ENCODE measurements around the gene HOXC10.

Gene HOXC10

DNA sequence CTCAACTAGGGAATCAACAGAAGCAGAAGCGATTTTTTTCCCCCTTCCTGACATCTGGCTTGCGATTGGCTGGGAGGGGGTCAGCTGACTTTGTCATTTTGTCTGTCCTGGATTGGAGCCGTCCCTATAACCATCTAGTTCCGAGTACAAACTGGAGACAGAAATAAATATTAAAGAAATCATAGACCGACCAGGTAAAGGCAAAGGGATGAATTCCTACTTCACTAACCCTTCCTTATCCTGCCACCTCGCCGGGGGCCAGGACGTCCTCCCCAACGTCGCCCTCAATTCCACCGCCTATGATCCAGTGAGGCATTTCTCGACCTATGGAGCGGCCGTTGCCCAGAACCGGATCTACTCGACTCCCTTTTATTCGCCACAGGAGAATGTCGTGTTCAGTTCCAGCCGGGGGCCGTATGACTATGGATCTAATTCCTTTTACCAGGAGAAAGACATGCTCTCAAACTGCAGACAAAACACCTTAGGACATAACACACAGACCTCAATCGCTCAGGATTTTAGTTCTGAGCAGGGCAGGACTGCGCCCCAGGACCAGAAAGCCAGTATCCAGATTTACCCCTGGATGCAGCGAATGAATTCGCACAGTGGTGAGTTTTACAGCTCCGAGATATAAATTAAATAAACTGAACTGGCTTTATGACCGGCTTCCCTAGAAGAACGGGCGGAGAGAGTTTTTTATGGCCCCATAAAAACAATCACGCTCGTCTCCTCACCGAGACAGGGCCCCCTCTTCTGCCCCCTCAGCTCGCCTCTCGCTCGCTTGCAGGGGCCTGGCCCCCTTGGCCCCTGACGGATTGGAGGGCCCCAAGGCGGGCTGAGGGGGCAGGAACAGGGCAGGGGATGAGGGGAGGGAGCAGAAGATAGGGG is 43.6 kb downstream of the HOXC10 start, which contains the start of gene HOXC6:
Gene HOXC6 (plus strand): TSS at position 127 of the 888 bp plus-strand sequence. CDS start 82 bp downstream, at position 209.
- Histone ChIP-seq H3K9me2 (replicated peaks; ENCODE audit: low read depth, low read length) (no peaks in the 10 kb centered on the region), H3K4me2 (ENCODE audit: low read depth, low read length, poor library complexity, severe bottlenecking) (no peak within 1 kb of the TSS), H3K4me1 (ENCODE audit: insufficient read depth, low read length, poor library complexity, severe bottlenecking) (peaks cover 36% of the 10 kb centered on the region), H2AFZ (ENCODE audit: low read length) (no peak within 1 kb of the TSS), H3K79me2 (ENCODE audit: insufficient read depth, low read length) (peaks cover 66% of the 10 kb centered on the region), H3K9ac (ENCODE audit: low read depth, low read length, poor library complexity, severe bottlenecking) (no peak within 1 kb of the TSS), H4K20me1 (ENCODE audit: insufficient read depth, low read length, poor library complexity, severe bottlenecking) (peaks cover 71% of the 10 kb centered on the region), H3K9me3 (ENCODE audit: insufficient read depth, low read depth, low read length) (no peaks in the 10 kb centered on the region), H3K36me3 (ENCODE audit: insufficient read depth, low read length) (peaks cover 33% of the 10 kb centered on the region; the same call in 1 of the 2 replicates), H3K27me3 (ENCODE audit: insufficient read depth, low read length, poor library complexity, severe bottlenecking) (no peaks in the 10 kb centered on the region), H3F3A (ENCODE audit: low read depth) (peaks cover 8% of the 10 kb centered on the region; the same call in 1 of the 2 replicates), H3K4me3 (ENCODE audit: low read length, poor library complexity, severe bottlenecking) (no peak within 1 kb of the TSS)
- TF ChIP-seq EZH2phosphoT487 (IDR thresholded peaks at IDR 0.05; ENCODE audit: borderline replicate concordance) = no peak
- TF ChIP-seq, protein P1, sequence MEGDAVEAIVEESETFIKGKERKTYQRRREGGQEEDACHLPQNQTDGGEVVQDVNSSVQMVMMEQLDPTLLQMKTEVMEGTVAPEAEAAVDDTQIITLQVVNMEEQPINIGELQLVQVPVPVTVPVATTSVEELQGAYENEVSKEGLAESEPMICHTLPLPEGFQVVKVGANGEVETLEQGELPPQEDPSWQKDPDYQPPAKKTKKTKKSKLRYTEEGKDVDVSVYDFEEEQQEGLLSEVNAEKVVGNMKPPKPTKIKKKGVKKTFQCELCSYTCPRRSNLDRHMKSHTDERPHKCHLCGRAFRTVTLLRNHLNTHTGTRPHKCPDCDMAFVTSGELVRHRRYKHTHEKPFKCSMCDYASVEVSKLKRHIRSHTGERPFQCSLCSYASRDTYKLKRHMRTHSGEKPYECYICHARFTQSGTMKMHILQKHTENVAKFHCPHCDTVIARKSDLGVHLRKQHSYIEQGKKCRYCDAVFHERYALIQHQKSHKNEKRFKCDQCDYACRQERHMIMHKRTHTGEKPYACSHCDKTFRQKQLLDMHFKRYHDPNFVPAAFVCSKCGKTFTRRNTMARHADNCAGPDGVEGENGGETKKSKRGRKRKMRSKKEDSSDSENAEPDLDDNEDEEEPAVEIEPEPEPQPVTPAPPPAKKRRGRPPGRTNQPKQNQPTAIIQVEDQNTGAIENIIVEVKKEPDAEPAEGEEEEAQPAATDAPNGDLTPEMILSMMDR (conservative IDR thresholded peaks at IDR 0.05; ENCODE audit: low read length) = no peak

DNA sequence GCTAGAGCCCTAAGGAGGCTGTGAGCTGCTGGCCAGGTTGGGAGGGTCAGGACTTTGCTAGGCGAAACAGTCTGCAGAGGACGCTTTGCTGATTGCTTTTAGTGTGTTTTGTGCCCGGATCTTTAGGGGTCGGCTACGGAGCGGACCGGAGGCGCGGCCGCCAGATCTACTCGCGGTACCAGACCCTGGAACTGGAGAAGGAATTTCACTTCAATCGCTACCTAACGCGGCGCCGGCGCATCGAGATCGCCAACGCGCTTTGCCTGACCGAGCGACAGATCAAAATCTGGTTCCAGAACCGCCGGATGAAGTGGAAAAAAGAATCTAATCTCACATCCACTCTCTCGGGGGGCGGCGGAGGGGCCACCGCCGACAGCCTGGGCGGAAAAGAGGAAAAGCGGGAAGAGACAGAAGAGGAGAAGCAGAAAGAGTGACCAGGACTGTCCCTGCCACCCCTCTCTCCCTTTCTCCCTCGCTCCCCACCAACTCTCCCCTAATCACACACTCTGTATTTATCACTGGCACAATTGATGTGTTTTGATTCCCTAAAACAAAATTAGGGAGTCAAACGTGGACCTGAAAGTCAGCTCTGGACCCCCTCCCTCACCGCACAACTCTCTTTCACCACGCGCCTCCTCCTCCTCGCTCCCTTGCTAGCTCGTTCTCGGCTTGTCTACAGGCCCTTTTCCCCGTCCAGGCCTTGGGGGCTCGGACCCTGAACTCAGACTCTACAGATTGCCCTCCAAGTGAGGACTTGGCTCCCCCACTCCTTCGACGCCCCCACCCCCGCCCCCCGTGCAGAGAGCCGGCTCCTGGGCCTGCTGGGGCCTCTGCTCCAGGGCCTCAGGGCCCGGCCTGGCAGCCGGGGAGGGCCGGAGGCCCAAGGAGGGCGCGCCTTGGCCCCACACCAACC is 44.8 kb downstream of the HOXC10 start:
- Histone ChIP-seq H3K9me2 (replicated peaks; ENCODE audit: low read depth, low read length) (no peaks in the 10 kb centered on the region), H2AFZ (ENCODE audit: low read length) (no peak overlapping the region), H3K27me3 (ENCODE audit: insufficient read depth, low read length, poor library complexity, severe bottlenecking) (no peaks in the 10 kb centered on the region), H3F3A (ENCODE audit: low read depth) (peaks cover 8% of the 10 kb centered on the region; the same call in 1 of the 2 replicates), H3K9ac (ENCODE audit: low read depth, low read length, poor library complexity, severe bottlenecking) (no peak overlapping the region), H3K79me2 (ENCODE audit: insufficient read depth, low read length) (peaks cover 62% of the 10 kb centered on the region), H3K4me1 (ENCODE audit: insufficient read depth, low read length, poor library complexity, severe bottlenecking) (peaks cover 34% of the 10 kb centered on the region), H3K9me3 (ENCODE audit: insufficient read depth, low read depth, low read length) (no peaks in the 10 kb centered on the region), H3K4me3 (ENCODE audit: low read length, poor library complexity, severe bottlenecking) (no peak overlapping the region), H4K20me1 (ENCODE audit: insufficient read depth, low read length, poor library complexity, severe bottlenecking) (peaks cover 61% of the 10 kb centered on the region), H3K36me3 (ENCODE audit: insufficient read depth, low read length) (peaks cover 33% of the 10 kb centered on the region; the same call in 1 of the 2 replicates), H3K4me2 (ENCODE audit: low read depth, low read length, poor library complexity, severe bottlenecking) (no peak overlapping the region)
- TF ChIP-seq, protein P1 (conservative IDR thresholded peaks at IDR 0.05; ENCODE audit: low read length) = no peak
- no peak for TF ChIP-seq EZH2phosphoT487 (IDR thresholded peaks at IDR 0.05; ENCODE audit: borderline replicate concordance)

DNA sequence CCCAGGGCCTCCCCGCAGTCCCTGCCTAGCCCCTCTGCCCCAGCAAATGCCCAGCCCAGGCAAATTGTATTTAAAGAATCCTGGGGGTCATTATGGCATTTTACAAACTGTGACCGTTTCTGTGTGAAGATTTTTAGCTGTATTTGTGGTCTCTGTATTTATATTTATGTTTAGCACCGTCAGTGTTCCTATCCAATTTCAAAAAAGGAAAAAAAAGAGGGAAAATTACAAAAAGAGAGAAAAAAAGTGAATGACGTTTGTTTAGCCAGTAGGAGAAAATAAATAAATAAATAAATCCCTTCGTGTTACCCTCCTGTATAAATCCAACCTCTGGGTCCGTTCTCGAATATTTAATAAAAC is 45.5 kb downstream of the HOXC10 start:
- H3K4me3 ChIP-seq (ENCODE audit: low read length, poor library complexity, severe bottlenecking) = no peak overlapping the region
- H3K9me2 ChIP-seq (replicated peaks; ENCODE audit: low read depth, low read length) = no peaks in the 10 kb centered on the region
- H3K4me2 ChIP-seq (ENCODE audit: low read depth, low read length, poor library complexity, severe bottlenecking) = no peak overlapping the region
- no peak overlapping the region for H3K9ac ChIP-seq (ENCODE audit: low read depth, low read length, poor library complexity, severe bottlenecking)
- H2AFZ ChIP-seq (ENCODE audit: low read length) = no peak overlapping the region
- peaks cover 35% of the 10 kb centered on the region for H3K4me1 ChIP-seq (ENCODE audit: insufficient read depth, low read length, poor library complexity, severe bottlenecking)
- H3K36me3 ChIP-seq (ENCODE audit: insufficient read depth, low read length) = peaks cover 33% of the 10 kb centered on the region; the same call in 1 of the 2 replicates
- H3F3A ChIP-seq (ENCODE audit: low read depth) = peaks cover 8% of the 10 kb centered on the region; the same call in 1 of the 2 replicates
- peaks cover 58% of the 10 kb centered on the region for H4K20me1 ChIP-seq (ENCODE audit: insufficient read depth, low read length, poor library complexity, severe bottlenecking)
- no peaks in the 10 kb centered on the region for H3K9me3 ChIP-seq (ENCODE audit: insufficient read depth, low read depth, low read length)
- TF ChIP-seq, protein P1 (conservative IDR thresholded peaks at IDR 0.05; ENCODE audit: low read length) = no peak
- no peak for TF ChIP-seq EZH2phosphoT487 (IDR thresholded peaks at IDR 0.05; ENCODE audit: borderline replicate concordance)
- no peaks in the 10 kb centered on the region for H3K27me3 ChIP-seq (ENCODE audit: insufficient read depth, low read length, poor library complexity, severe bottlenecking)
- H3K79me2 ChIP-seq (ENCODE audit: insufficient read depth, low read length) = peaks cover 62% of the 10 kb centered on the region

All from Loucy (cell line).